Mesendoderm (in vitro differentiated cells): ENCODE measurements around the gene ITGA8.

Experiments used
- DNase-seq: peaks from one replicate; pipeline ENCODE4 v3.0.0; 2013
- H2AK5ac ChIP-seq: 2 replicates; pipeline ENCODE4 v1.6.1; 2013; ENCODE audit warnings: low read length, inconsistent platforms
- H2BK120ac ChIP-seq: 2 replicates; pipeline ENCODE4 v1.6.1; 2013; ENCODE audit warnings: low read depth, mild to moderate bottlenecking, low read length, moderate library complexity, mixed read lengths
- H2BK15ac ChIP-seq: replicated peaks from 2 replicates; pipeline ENCODE4 v1.6.1; 2013; ENCODE audit warnings: low read depth, mild to moderate bottlenecking, moderate library complexity
- H2BK5ac ChIP-seq: 2 replicates; pipeline ENCODE4 v1.6.1; 2013; ENCODE audit warnings: low read length, inconsistent platforms
- H3K18ac ChIP-seq: 2 replicates; pipeline ENCODE4 v1.6.1; 2013; ENCODE audit warnings: mild to moderate bottlenecking, low read length, mixed read lengths
- H3K23ac ChIP-seq: one replicate; pipeline ENCODE4 v1.6.1; 2013; ENCODE audit warnings: low read length
- H3K27ac ChIP-seq: 2 replicates; pipeline ENCODE4 v1.5.1; 2013; ENCODE audit warnings: low read depth, mild to moderate bottlenecking, inconsistent platforms, low read length, moderate library complexity
- H3K27me3 ChIP-seq: 2 replicates; pipeline ENCODE4 v1.6.1; 2013; ENCODE audit warnings: low read length, control low read depth, mild to moderate bottlenecking, inconsistent platforms; ENCODE audit not compliant: insufficient read depth, poor library complexity
- H3K36me3 ChIP-seq: 2 replicates; pipeline ENCODE4 v1.6.1; 2013; ENCODE audit warnings: low read length, inconsistent platforms; ENCODE audit not compliant: control insufficient read depth, insufficient read depth
- H3K4ac ChIP-seq: one replicate; pipeline ENCODE4 v1.6.1; 2013; ENCODE audit warnings: low read depth, mild to moderate bottlenecking, low read length, moderate library complexity
- H3K4me1 ChIP-seq: 2 replicates; pipeline ENCODE4 v1.6.1; 2013; ENCODE audit warnings: low read depth, low read length, inconsistent platforms; ENCODE audit not compliant: control insufficient read depth
- H3K4me2 ChIP-seq: 2 replicates; pipeline ENCODE4 v1.6.1; 2013; ENCODE audit warnings: low read length
- H3K4me3 ChIP-seq: 2 replicates; pipeline ENCODE4 v1.5.1; 2013; ENCODE audit warnings: mild to moderate bottlenecking, low read length
- H3K56ac ChIP-seq: one replicate; pipeline ENCODE4 v1.6.1; 2013; ENCODE audit warnings: low read length
- H3K79me1 ChIP-seq: 2 replicates; pipeline ENCODE4 v1.6.1; 2013; ENCODE audit warnings: low read length, inconsistent platforms
- H3K79me2 ChIP-seq: 2 replicates; pipeline ENCODE4 v1.6.1; 2013; ENCODE audit warnings: mild to moderate bottlenecking, low read length; ENCODE audit not compliant: control insufficient read depth, insufficient read depth
- H3K9ac ChIP-seq: 2 replicates; pipeline ENCODE4 v1.6.1; 2013; ENCODE audit warnings: low read length, inconsistent platforms
- H4K5ac ChIP-seq: one replicate; pipeline ENCODE4 v1.6.1; 2013; ENCODE audit warnings: low read length
- H4K8ac ChIP-seq: one replicate; pipeline ENCODE4 v1.6.1; 2013; ENCODE audit warnings: low read depth, mild to moderate bottlenecking, control low read depth, low read length, moderate library complexity
- WGBS: extraction: QIAGEN DNeasy Blood & Tissue Kit; methylation state at CpG from one replicate; pipeline ENCODE4 v1.1.7; 2013; ENCODE audit warnings: low lambda C conversion rate, missing lambda C conversion rate; ENCODE audit not compliant: insufficient coverage; ENCODE audit errors: extremely low coverage; 5-methylcytosine and 5-hydroxymethylcytosine counted together

The ITGA8 gene

GRCh38 chr10:15487376-15487775 is 232.3 kb downstream of the ITGA8 start:
- H3K23ac ChIP-seq = no peak overlapping the region
- H3K56ac ChIP-seq = no peak overlapping the region
- peaks cover 1% of the 10 kb centered on the region for H3K4me1 ChIP-seq
- H2BK120ac ChIP-seq = no peak overlapping the region
- H3K4ac ChIP-seq = no peak overlapping the region
- no peaks in the 10 kb centered on the region for H3K36me3 ChIP-seq
- no peak overlapping the region for H4K5ac ChIP-seq
- no peak overlapping the region for H3K9ac ChIP-seq
- H2BK15ac ChIP-seq = no peak overlapping the region
- H2AK5ac ChIP-seq = no peak overlapping the region
- no peak overlapping the region for H3K27ac ChIP-seq
- no peak overlapping the region for H2BK5ac ChIP-seq
- DNase-seq = peak; percentile 59
- no peak overlapping the region for H4K8ac ChIP-seq
- H3K4me3 ChIP-seq = no peak overlapping the region
- WGBS = no CpG with 5 or more reads among the region's 4 CpGs
- H3K79me1 ChIP-seq = no peaks in the 10 kb centered on the region
- no peak overlapping the region for H3K18ac ChIP-seq
- H3K79me2 ChIP-seq = no peaks in the 10 kb centered on the region
- H3K4me2 ChIP-seq = no peak overlapping the region
- no peaks in the 10 kb centered on the region for H3K27me3 ChIP-seq

GRCh38 chr10:15486404-15486803 is 233.3 kb downstream of the ITGA8 start:
- H3K9ac ChIP-seq = no peak overlapping the region
- H3K79me2 ChIP-seq = no peaks in the 10 kb centered on the region
- no peaks in the 10 kb centered on the region for H3K36me3 ChIP-seq
- DNase-seq = peak; percentile 81
- H3K79me1 ChIP-seq = no peaks in the 10 kb centered on the region
- H2BK120ac ChIP-seq = no peak overlapping the region
- H2BK15ac ChIP-seq = no peak overlapping the region
- no peak overlapping the region for H3K4me3 ChIP-seq
- H3K4me2 ChIP-seq = no peak overlapping the region
- no peak overlapping the region for H3K18ac ChIP-seq
- H3K27me3 ChIP-seq = no peaks in the 10 kb centered on the region
- H2AK5ac ChIP-seq = no peak overlapping the region
- H3K23ac ChIP-seq = no peak overlapping the region
- no peak overlapping the region for H3K56ac ChIP-seq
- no peak overlapping the region for H3K27ac ChIP-seq
- no CpG with 5 or more reads among the region's 4 CpGs for WGBS
- no peak overlapping the region for H4K5ac ChIP-seq
- no peak overlapping the region for H3K4ac ChIP-seq
- peaks cover 1% of the 10 kb centered on the region for H3K4me1 ChIP-seq
- H4K8ac ChIP-seq = no peak overlapping the region
- H2BK5ac ChIP-seq = no peak overlapping the region

- H2AK5ac ChIP-seq = no peak overlapping the region
- no peak overlapping the region for H3K27ac ChIP-seq
- WGBS = no CpG with 5 or more reads among the region's 5 CpGs
- H3K4me3 ChIP-seq = no peak overlapping the region
- no peak overlapping the region for H4K8ac ChIP-seq
- H3K79me1 ChIP-seq = no peaks in the 10 kb centered on the region
- H3K36me3 ChIP-seq = no peaks in the 10 kb centered on the region
- no peak overlapping the region for H2BK5ac ChIP-seq
- no peaks in the 10 kb centered on the region for H3K27me3 ChIP-seq
- H3K56ac ChIP-seq = no peak overlapping the region
- no peak overlapping the region for H3K4ac ChIP-seq
- H3K79me2 ChIP-seq = no peaks in the 10 kb centered on the region
- no peak overlapping the region for H3K4me2 ChIP-seq
- H2BK120ac ChIP-seq = no peak overlapping the region
- no peak overlapping the region for H3K18ac ChIP-seq
- no peak overlapping the region for H3K9ac ChIP-seq
- H3K4me1 ChIP-seq = peaks cover 1% of the 10 kb centered on the region
- H4K5ac ChIP-seq = no peak overlapping the region
- DNase-seq = no peak
- H2BK15ac ChIP-seq = no peak overlapping the region
- no peak overlapping the region for H3K23ac ChIP-seq
Observed at GRCh38 chr10:15485684-15486316, 233.9 kb downstream of the ITGA8 start.

- Histone ChIP-seq H3K36me3 (no peaks in the 10 kb centered on the region), H2BK15ac (no peak overlapping the region), H3K27ac (no peak overlapping the region), H3K56ac (no peak overlapping the region), H4K8ac (no peak overlapping the region), H3K4me3 (no peak overlapping the region), H3K79me2 (no peaks in the 10 kb centered on the region), H3K27me3 (no peaks in the 10 kb centered on the region), H3K79me1 (no peaks in the 10 kb centered on the region), H2AK5ac (no peak overlapping the region), H3K18ac (no peak overlapping the region), H3K23ac (no peak overlapping the region), H3K4me2 (no peak overlapping the region), H4K5ac (no peak overlapping the region), H2BK5ac (no peak overlapping the region), H2BK120ac (no peak overlapping the region), H3K4me1 (peaks cover 1% of the 10 kb centered on the region), H3K9ac (no peak overlapping the region), H3K4ac (no peak overlapping the region)
- WGBS = no CpG with 5 or more reads among the region's 3 CpGs
- DNase-seq = no peak
Observed at GRCh38 chr10:15485027-15485426, 234.7 kb downstream of the ITGA8 start.

- no peak overlapping the region for H2AK5ac ChIP-seq
- no peak overlapping the region for H2BK5ac ChIP-seq
- H4K8ac ChIP-seq = no peak overlapping the region
- H3K79me1 ChIP-seq = no peaks in the 10 kb centered on the region
- H3K9ac ChIP-seq = no peak overlapping the region
- H3K4me3 ChIP-seq = no peak overlapping the region
- no peak overlapping the region for H2BK120ac ChIP-seq
- no peaks in the 10 kb centered on the region for H3K36me3 ChIP-seq
- peaks cover 3% of the 10 kb centered on the region for H3K4me1 ChIP-seq
- H3K79me2 ChIP-seq = no peaks in the 10 kb centered on the region
- no peak overlapping the region for H2BK15ac ChIP-seq
- no peak overlapping the region for H3K56ac ChIP-seq
- H3K18ac ChIP-seq = no peak overlapping the region
- H3K27ac ChIP-seq = no peak overlapping the region
- H4K5ac ChIP-seq = no peak overlapping the region
- no peak overlapping the region for H3K4ac ChIP-seq
- no peak overlapping the region for H3K23ac ChIP-seq
- WGBS = no CpG with 5 or more reads among the region's 3 CpGs
- no peak overlapping the region for H3K4me2 ChIP-seq
- DNase-seq = no peak
- H3K27me3 ChIP-seq = no peaks in the 10 kb centered on the region
Observed at GRCh38 chr10:15484128-15484527, 235.6 kb downstream of the ITGA8 start.
